Liver (tissue), 9 donors: Measurements from ENCODE around the gene SLC16A7. TPM values are rescaled to one million over a fixed set of nuclear protein-coding genes. Genes with fewer than 3 reads are reported as not detected.

Source experiments
- DNase-seq: peaks from one replicate; pipeline ENCODE4 v3.0.0-alpha.2; 2017; ENCODE audit warnings: low spot score
- H3K27ac ChIP-seq, 2 donors: one replicate each; pipeline ENCODE4 v1.7.0; 2013; ENCODE audit warnings: inconsistent platforms in 2 of 2, low read length in 2 of 2, control low read depth in 1 of 2, low read depth in 1 of 2, mild to moderate bottlenecking in 1 of 2
- H3K27me3 ChIP-seq, 4 donors: one replicate each; pipeline versions ENCODE4 v1.6.1 to v1.7.0; 2013; ENCODE audit warnings: low read length in 3 of 4, inconsistent platforms in 1 of 4, mild to moderate bottlenecking in 1 of 4, moderate library complexity in 1 of 4; ENCODE audit not compliant: control insufficient read depth in 4 of 4, insufficient read depth in 4 of 4
- H3K36me3 ChIP-seq, 4 donors: one replicate each; pipeline versions ENCODE4 v1.6.1 to v1.7.0; 2013; ENCODE audit warnings: low read length in 3 of 4, mild to moderate bottlenecking in 3 of 4, low read depth in 1 of 4, moderate library complexity in 1 of 4; ENCODE audit not compliant: control insufficient read depth in 4 of 4, insufficient read depth in 3 of 4
- H3K4me1 ChIP-seq, 4 donors: one replicate each; pipeline versions ENCODE4 v1.6.1 to v1.7.0; 2013; ENCODE audit warnings: low read length in 3 of 4, mild to moderate bottlenecking in 3 of 4, moderate library complexity in 1 of 4; ENCODE audit not compliant: control insufficient read depth in 4 of 4, insufficient read depth in 4 of 4
- H3K4me3 ChIP-seq, 3 donors: one replicate each; pipeline versions ENCODE4 v1.6.1 to v1.7.0; 2013; ENCODE audit warnings: low read length in 3 of 3, control low read depth in 1 of 3, low read depth in 1 of 3, mild to moderate bottlenecking in 1 of 3
- H3K9ac ChIP-seq, 2 donors: one replicate each; pipeline ENCODE4 v1.7.0; 2013; ENCODE audit warnings: low read length in 2 of 2, mild to moderate bottlenecking in 2 of 2, moderate library complexity in 2 of 2, control low read depth in 1 of 2, low read depth in 1 of 2
- H3K9me3 ChIP-seq, 4 donors: one replicate each; pipeline versions ENCODE4 v1.6.1 to v1.7.0; 2013; ENCODE audit warnings: low read length in 3 of 4; ENCODE audit not compliant: control insufficient read depth in 4 of 4
- CTCF ChIP-seq: fragments of 150-350 bp; IDR thresholded peaks from 2 replicates; pipeline ENCODE4 v1.5.1; 2017; ENCODE audit warnings: improper control_type of control experiment, low read depth, low read length; ENCODE audit not compliant: missing input control
- EGR1 ChIP-seq, 2 donors: IDR thresholded peaks; 2 replicates each; pipeline ENCODE4 v1.6.1; 2016 to 2018; ENCODE audit warnings: antibody characterized with exemption in 2 of 2, low read depth in 2 of 2
- FOXA1 ChIP-seq: IDR thresholded peaks from 2 replicates; pipeline ENCODE4 v1.6.1; 2016; ENCODE audit warnings: antibody characterized with exemption
- FOXA2 ChIP-seq: IDR thresholded peaks from 2 replicates; pipeline ENCODE4 v1.6.1; 2016; ENCODE audit warnings: antibody characterized with exemption
- GABPA ChIP-seq, 2 donors: IDR thresholded peaks in 1 of 2; conservative IDR thresholded peaks in 1 of 2; 2 replicates each; pipeline ENCODE4 v1.6.1; 2016; ENCODE audit warnings: antibody characterized with exemption in 2 of 2, mild to moderate bottlenecking in 1 of 2, moderate library complexity in 1 of 2
- HNF4A ChIP-seq, 2 donors: conservative IDR thresholded peaks; 2 replicates each; pipeline ENCODE4 v1.6.1; 2016; ENCODE audit warnings: antibody characterized with exemption in 2 of 2, mild to moderate bottlenecking in 2 of 2
- HNF4G ChIP-seq: IDR thresholded peaks from 2 replicates; pipeline ENCODE4 v1.6.1; 2016; ENCODE audit warnings: antibody characterized with exemption
- JUND ChIP-seq, 2 donors: IDR thresholded peaks; 2 replicates each; pipeline ENCODE4 v1.6.1; 2016; ENCODE audit warnings: antibody characterized with exemption in 2 of 2
- MAX ChIP-seq: IDR thresholded peaks from 2 replicates; pipeline ENCODE4 v1.6.1; 2016; ENCODE audit warnings: antibody characterized with exemption
- NR2F2 ChIP-seq: IDR thresholded peaks from 2 replicates; pipeline ENCODE4 v1.6.1; 2016; ENCODE audit warnings: antibody characterized with exemption
- RAD21 ChIP-seq, 2 donors: IDR thresholded peaks; 2 replicates each; pipeline ENCODE4 v1.6.1; 2016; ENCODE audit warnings: antibody characterized with exemption in 2 of 2, mild to moderate bottlenecking in 2 of 2
- RXRA ChIP-seq, 2 donors: IDR thresholded peaks; 2 replicates each; pipeline ENCODE4 v1.6.1; 2017 to 2018; ENCODE audit warnings: antibody characterized with exemption in 2 of 2, mild to moderate bottlenecking in 1 of 2
- SP1 ChIP-seq: IDR thresholded peaks from 2 replicates; pipeline ENCODE4 v1.6.1; 2018; ENCODE audit warnings: antibody characterized with exemption, mild to moderate bottlenecking
- TAF1 ChIP-seq: conservative IDR thresholded peaks from 2 replicates; pipeline ENCODE4 v1.6.1; 2016; ENCODE audit warnings: antibody characterized with exemption, mild to moderate bottlenecking
- YY1 ChIP-seq: IDR thresholded peaks from 2 replicates; pipeline ENCODE4 v1.6.1; 2016; ENCODE audit warnings: antibody characterized with exemption, mild to moderate bottlenecking
- ZBTB33 ChIP-seq: IDR thresholded peaks from 2 replicates; pipeline ENCODE4 v1.6.1; 2016; ENCODE audit warnings: antibody characterized with exemption
- WGBS: extraction: QIAGEN DNeasy Blood & Tissue Kit; methylation state at CpG from one replicate; pipeline ENCODE4 v1.1.7; 2013; 5-methylcytosine and 5-hydroxymethylcytosine counted together
- polyA plus RNA-seq, 2 donors: library from polyadenylated mRNA; stranded (reverse) in 1 of 2; unstranded in 1 of 2; fragments of 200-250 nt in 1 of 2; fragments of >200 nt in 1 of 2; fragmentation: Nextera tagmentation in 1 of 2; extraction: Ambion mirVana in 1 of 2; gene quantifications; one replicate each; pipeline versions ENCODE4 v1.2.1 to v1.2.3, GENCODE V29; 2013 to 2015
- total RNA-seq, 2 donors: library from RNA; depleted of rRNA; stranded (reverse); fragments of >200 nt; gene quantifications; one replicate each; pipeline ENCODE4 v1.2.3, GENCODE V29; 2014
- TF ChIP-seq, protein P1 (sequence below): IDR thresholded peaks from 2 replicates; pipeline ENCODE4 v1.6.1; 2016; ENCODE audit warnings: antibody characterized with exemption, mild to moderate bottlenecking
- TF ChIP-seq, protein P2 (sequence below): IDR thresholded peaks from 2 replicates; pipeline ENCODE4 v1.6.1; 2016; ENCODE audit warnings: antibody characterized with exemption
- donor health status: healthy.
- donor health status: healthy.
- donor health status: healthy.
- donor health status: healthy.
- donor health status: healthy.

The SLC16A7 gene
- total and polyA plus RNA-seq, 4 donors = 3.0 to 24.0 (median 12.1) TPM

- TF ChIP-seq, protein P1, sequence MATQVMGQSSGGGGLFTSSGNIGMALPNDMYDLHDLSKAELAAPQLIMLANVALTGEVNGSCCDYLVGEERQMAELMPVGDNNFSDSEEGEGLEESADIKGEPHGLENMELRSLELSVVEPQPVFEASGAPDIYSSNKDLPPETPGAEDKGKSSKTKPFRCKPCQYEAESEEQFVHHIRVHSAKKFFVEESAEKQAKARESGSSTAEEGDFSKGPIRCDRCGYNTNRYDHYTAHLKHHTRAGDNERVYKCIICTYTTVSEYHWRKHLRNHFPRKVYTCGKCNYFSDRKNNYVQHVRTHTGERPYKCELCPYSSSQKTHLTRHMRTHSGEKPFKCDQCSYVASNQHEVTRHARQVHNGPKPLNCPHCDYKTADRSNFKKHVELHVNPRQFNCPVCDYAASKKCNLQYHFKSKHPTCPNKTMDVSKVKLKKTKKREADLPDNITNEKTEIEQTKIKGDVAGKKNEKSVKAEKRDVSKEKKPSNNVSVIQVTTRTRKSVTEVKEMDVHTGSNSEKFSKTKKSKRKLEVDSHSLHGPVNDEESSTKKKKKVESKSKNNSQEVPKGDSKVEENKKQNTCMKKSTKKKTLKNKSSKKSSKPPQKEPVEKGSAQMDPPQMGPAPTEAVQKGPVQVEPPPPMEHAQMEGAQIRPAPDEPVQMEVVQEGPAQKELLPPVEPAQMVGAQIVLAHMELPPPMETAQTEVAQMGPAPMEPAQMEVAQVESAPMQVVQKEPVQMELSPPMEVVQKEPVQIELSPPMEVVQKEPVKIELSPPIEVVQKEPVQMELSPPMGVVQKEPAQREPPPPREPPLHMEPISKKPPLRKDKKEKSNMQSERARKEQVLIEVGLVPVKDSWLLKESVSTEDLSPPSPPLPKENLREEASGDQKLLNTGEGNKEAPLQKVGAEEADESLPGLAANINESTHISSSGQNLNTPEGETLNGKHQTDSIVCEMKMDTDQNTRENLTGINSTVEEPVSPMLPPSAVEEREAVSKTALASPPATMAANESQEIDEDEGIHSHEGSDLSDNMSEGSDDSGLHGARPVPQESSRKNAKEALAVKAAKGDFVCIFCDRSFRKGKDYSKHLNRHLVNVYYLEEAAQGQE = no peak
- no peak for TF ChIP-seq JUND (IDR thresholded peaks at IDR 0.05)
- no peak for TF ChIP-seq RAD21 (IDR thresholded peaks at IDR 0.05)
- no peak for TF ChIP-seq GABPA (IDR thresholded peaks at IDR 0.05 in 1 of 2, conservative IDR thresholded peaks at IDR 0.05 in 1 of 2)
- TF ChIP-seq TAF1 = no peak
- TF ChIP-seq FOXA1 = no peak
- no peak for TF ChIP-seq MAX
These were observed 23.8 kb downstream of the SLC16A7 start (continued) for GRCh38 chr12:59619461-59620240.

GRCh38 chr12:59620326-59620725, 24.5 kb downstream of the SLC16A7 start:
- H3K9ac ChIP-seq = no peak overlapping the region
- TF ChIP-seq ZBTB33 (no peak), EGR1 (IDR thresholded peaks at IDR 0.05; ENCODE audit: low read depth in 2 of 2) (no peak), YY1 (no peak), RAD21 (IDR thresholded peaks at IDR 0.05) (no peak), FOXA1 (no peak), FOXA2 (no peak), HNF4A (conservative IDR thresholded peaks at IDR 0.05) (no peak), TAF1 (no peak), RXRA (IDR thresholded peaks at IDR 0.05) (no peak), MAX (no peak), CTCF (no peak), SP1 (no peak), NR2F2 (no peak), GABPA (IDR thresholded peaks at IDR 0.05 in 1 of 2, conservative IDR thresholded peaks at IDR 0.05 in 1 of 2) (no peak), HNF4G (no peak), JUND (IDR thresholded peaks at IDR 0.05) (no peak)
- TF ChIP-seq, protein P2, sequence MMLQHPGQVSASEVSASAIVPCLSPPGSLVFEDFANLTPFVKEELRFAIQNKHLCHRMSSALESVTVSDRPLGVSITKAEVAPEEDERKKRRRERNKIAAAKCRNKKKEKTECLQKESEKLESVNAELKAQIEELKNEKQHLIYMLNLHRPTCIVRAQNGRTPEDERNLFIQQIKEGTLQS = no peak
- TF ChIP-seq, protein P1 = no peak
- no peaks in the 10 kb centered on the region for H3K4me1 ChIP-seq
- H3K27me3 ChIP-seq = no peaks in the 10 kb centered on the region
- no peaks in the 10 kb centered on the region for H3K9me3 ChIP-seq
- no peak overlapping the region for H3K27ac ChIP-seq
- no peaks in the 10 kb centered on the region for H3K36me3 ChIP-seq
- DNase-seq = no peak
- no peak overlapping the region for H3K4me3 ChIP-seq
- 74% methylated on average over 3 of the region's 3 CpGs for WGBS
